ENCODE data around the gene SGPL1. TPM values are rescaled to one million over a fixed set of nuclear protein-coding genes. Genes with fewer than 3 reads are reported as not detected.
A peak's percentile ranks its signal among the peaks of the same experiment; 100 is the strongest.

Gene SGPL1
- total RNA-seq, 1 experiment from 2014 or later, result 127 TPM

DNA sequence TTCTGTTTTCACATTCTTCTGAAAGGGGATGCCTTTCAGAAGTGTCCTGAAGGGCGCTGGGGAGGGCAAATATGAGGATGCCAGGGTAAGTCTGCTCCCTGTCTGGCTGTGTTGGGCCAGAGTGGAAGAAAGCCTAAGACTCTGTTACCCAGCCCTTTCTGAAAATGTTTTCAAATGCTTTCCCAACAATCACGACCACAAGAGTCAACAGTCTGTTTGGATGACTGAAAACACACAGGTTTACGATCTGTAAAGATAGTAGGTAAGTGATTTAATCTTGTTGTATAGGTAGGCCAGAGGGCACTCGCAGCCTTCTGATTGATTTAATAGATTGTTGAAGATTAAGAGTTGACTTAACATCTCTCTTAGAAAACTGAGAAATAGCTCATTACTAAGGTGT lies 13.2 kb downstream of the SGPL1 start:
- H3K27me3 Mint-ChIP-seq (ENCODE audit: insufficient read depth, unreplicated experiment), result no peaks in the 10 kb centered on the region
- Histone ChIP-seq H3K4me3 (ENCODE audit: low read depth, low read length) (no peak overlapping the region), H3K9me3 (no peaks in the 10 kb centered on the region), H3K27me3 (replicated peaks; ENCODE audit: control insufficient read depth, insufficient read depth, low read length) (no peaks in the 10 kb centered on the region), H3K4me1 (peaks cover 46% of the 10 kb centered on the region), H3K36me3 (ENCODE audit: control insufficient read depth, insufficient read depth, low read length) (peaks cover 2% of the 10 kb centered on the region; the same call in 1 of the 2 replicates)
- peak in 1 of 2 experiments; percentile 29 for DNase-seq
- H3K4me1 Mint-ChIP-seq (ENCODE audit: low read depth, unreplicated experiment), result peaks cover 39% of the 10 kb centered on the region
- TF ChIP-seq, protein P1, sequence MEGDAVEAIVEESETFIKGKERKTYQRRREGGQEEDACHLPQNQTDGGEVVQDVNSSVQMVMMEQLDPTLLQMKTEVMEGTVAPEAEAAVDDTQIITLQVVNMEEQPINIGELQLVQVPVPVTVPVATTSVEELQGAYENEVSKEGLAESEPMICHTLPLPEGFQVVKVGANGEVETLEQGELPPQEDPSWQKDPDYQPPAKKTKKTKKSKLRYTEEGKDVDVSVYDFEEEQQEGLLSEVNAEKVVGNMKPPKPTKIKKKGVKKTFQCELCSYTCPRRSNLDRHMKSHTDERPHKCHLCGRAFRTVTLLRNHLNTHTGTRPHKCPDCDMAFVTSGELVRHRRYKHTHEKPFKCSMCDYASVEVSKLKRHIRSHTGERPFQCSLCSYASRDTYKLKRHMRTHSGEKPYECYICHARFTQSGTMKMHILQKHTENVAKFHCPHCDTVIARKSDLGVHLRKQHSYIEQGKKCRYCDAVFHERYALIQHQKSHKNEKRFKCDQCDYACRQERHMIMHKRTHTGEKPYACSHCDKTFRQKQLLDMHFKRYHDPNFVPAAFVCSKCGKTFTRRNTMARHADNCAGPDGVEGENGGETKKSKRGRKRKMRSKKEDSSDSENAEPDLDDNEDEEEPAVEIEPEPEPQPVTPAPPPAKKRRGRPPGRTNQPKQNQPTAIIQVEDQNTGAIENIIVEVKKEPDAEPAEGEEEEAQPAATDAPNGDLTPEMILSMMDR (IDR thresholded peaks at IDR 0.05; ENCODE audit: insufficient read depth in 1 of 2, low read depth in 1 of 2, low read length in 1 of 2, severe bottlenecking in 1 of 2, unreplicated experiment in 1 of 2), result no peak
- H3K4me3 Mint-ChIP-seq (ENCODE audit: unreplicated experiment), result no peak overlapping the region
- no peak overlapping the region for H3K27ac Mint-ChIP-seq (ENCODE audit: unreplicated experiment)
- BruUV-seq (replicated peaks), result no TSS peak
- H3K9me3 Mint-ChIP-seq (ENCODE audit: unreplicated experiment), result no peaks in the 10 kb centered on the region
- peaks cover 19% of the 10 kb centered on the region for H3K36me3 Mint-ChIP-seq (ENCODE audit: insufficient read depth, unreplicated experiment)
- intact Hi-C loops (cut with micrococcal nuclease; ENCODE audit: unreplicated experiment), result no loop called here
- ChIA-PET CTCF (no interaction called here), POLR2A (no interaction called here)

DNA sequence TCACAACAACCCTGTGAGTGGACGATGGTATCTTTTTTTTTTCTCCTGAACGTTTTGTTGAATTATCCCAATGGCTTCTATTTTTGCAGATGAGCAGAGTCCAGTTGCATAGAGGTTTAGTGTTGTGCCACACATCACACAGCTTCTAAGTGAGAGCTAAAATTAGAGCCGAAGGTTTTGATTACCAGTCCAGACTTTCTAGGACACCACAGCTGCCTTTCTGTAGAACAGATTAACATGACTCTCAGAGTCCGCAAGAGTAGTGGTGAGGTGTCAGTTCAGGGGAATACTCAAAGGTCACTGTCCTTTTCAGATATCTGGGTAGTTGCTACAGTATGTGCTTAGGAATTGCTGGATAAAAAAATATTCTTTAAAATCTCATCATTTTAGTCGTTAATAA lies 13.8 kb downstream of the SGPL1 start:
- no TSS peak for BruUV-seq (replicated peaks)
- DNase-seq, result no peak

DNA sequence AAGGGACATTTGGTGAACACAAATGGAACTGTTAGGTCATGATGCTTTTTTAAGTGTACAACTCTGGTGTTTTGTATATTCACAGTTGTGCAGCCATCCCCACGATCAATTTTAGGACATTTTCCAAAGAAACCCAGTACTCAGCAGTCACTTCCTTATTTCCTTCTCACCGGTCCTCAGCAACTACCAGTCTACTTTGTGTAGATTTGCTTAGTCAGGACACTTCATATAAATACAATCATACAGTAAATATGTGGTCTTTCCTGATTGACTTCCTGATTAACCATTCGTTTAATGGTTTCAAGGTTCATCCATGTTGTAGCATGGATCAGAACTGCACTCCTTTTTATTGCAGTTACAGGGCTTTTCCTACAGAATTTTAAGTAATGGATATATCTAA lies 14.4 kb downstream of the SGPL1 start:
- H3K4me3 Mint-ChIP-seq (ENCODE audit: unreplicated experiment), result peak overlapping the region; percentile 9
- no peak for DNase-seq
- ChIA-PET POLR2A (interaction anchor here (0.5 kb wide), 1 partner anchor 772 kb away, joined by 3 read pairs; no protein-coding TSS in a partner anchor), CTCF (no interaction called here)
- Histone ChIP-seq H3K4me1 (peaks cover 46% of the 10 kb centered on the region), H3K4me3 (ENCODE audit: low read depth, low read length) (no peak overlapping the region), H3K9me3 (no peaks in the 10 kb centered on the region), H3K27me3 (replicated peaks; ENCODE audit: control insufficient read depth, insufficient read depth, low read length) (no peaks in the 10 kb centered on the region), H3K36me3 (ENCODE audit: control insufficient read depth, insufficient read depth, low read length) (peaks cover 2% of the 10 kb centered on the region; the same call in 1 of the 2 replicates)
- H3K4me1 Mint-ChIP-seq (ENCODE audit: low read depth, unreplicated experiment), result peaks cover 42% of the 10 kb centered on the region
- intact Hi-C loops (cut with micrococcal nuclease; ENCODE audit: unreplicated experiment), result no loop called here
- H3K27ac Mint-ChIP-seq (ENCODE audit: unreplicated experiment), result no peak overlapping the region
- peaks cover 10% of the 10 kb centered on the region for H3K36me3 Mint-ChIP-seq (ENCODE audit: insufficient read depth, unreplicated experiment)
- TF ChIP-seq, protein P1 (IDR thresholded peaks at IDR 0.05; ENCODE audit: insufficient read depth in 1 of 2, low read depth in 1 of 2, low read length in 1 of 2, severe bottlenecking in 1 of 2, unreplicated experiment in 1 of 2), result no peak
- H3K9me3 Mint-ChIP-seq (ENCODE audit: unreplicated experiment), result no peaks in the 10 kb centered on the region
- no TSS peak for BruUV-seq (replicated peaks)
- H3K27me3 Mint-ChIP-seq (ENCODE audit: insufficient read depth, unreplicated experiment), result no peaks in the 10 kb centered on the region

More for the DNA sequence above, 13.8 kb downstream of the SGPL1 start:
- Mint-ChIP-seq H3K27ac (ENCODE audit: unreplicated experiment) (no peak overlapping the region), H3K36me3 (ENCODE audit: insufficient read depth, unreplicated experiment) (peaks cover 15% of the 10 kb centered on the region), H3K9me3 (ENCODE audit: unreplicated experiment) (no peaks in the 10 kb centered on the region), H3K4me1 (ENCODE audit: low read depth, unreplicated experiment) (peaks cover 42% of the 10 kb centered on the region), H3K27me3 (ENCODE audit: insufficient read depth, unreplicated experiment) (no peaks in the 10 kb centered on the region), H3K4me3 (ENCODE audit: unreplicated experiment) (no peak overlapping the region)
- intact Hi-C loops (cut with micrococcal nuclease; ENCODE audit: unreplicated experiment), result no loop called here
- H3K4me3 ChIP-seq (ENCODE audit: low read depth, low read length), result no peak overlapping the region
- POLR2A ChIA-PET, result no interaction called here
- TF ChIP-seq, protein P1 (IDR thresholded peaks at IDR 0.05; ENCODE audit: insufficient read depth in 1 of 2, low read depth in 1 of 2, low read length in 1 of 2, severe bottlenecking in 1 of 2, unreplicated experiment in 1 of 2), result no peak
- peaks cover 46% of the 10 kb centered on the region for H3K4me1 ChIP-seq
- CTCF ChIA-PET, result no interaction called here
- H3K27me3 ChIP-seq (replicated peaks; ENCODE audit: control insufficient read depth, insufficient read depth, low read length), result no peaks in the 10 kb centered on the region
- H3K9me3 ChIP-seq, result no peaks in the 10 kb centered on the region
- H3K36me3 ChIP-seq (ENCODE audit: control insufficient read depth, insufficient read depth, low read length), result peaks cover 2% of the 10 kb centered on the region; the same call in 1 of the 2 replicates

Data from Caco-2 (cell line).